HG03575 (cell line): ENCODE measurements around the gene TMEM89.
A peak's percentile ranks its signal among the peaks of the same experiment; 100 is the strongest.

Experiments used
- ATAC-seq: cut with Tn5 transposase; IDR thresholded peaks from one replicate; pipeline ENCODE4 v1.9.1; 2021; ENCODE audit not compliant: unreplicated experiment, insufficient number of reproducible peaks, low FRiP score; ENCODE audit errors: extremely low read depth

Gene TMEM89

GRCh38 chr3:48644898-48645760 is 23.6 kb upstream of the TMEM89 start:
- ATAC-seq: no peak

- ATAC-seq: no peak
Observed at GRCh38 chr3:48642605-48643004, 21.0 kb upstream of the TMEM89 start.

GRCh38 chr3:48641396-48641795 is 19.8 kb upstream of the TMEM89 start:
- ATAC-seq: no peak

- no peak for ATAC-seq
Observed at GRCh38 chr3:48639944-48640606, 18.5 kb upstream of the TMEM89 start.

GRCh38 chr3:48637305-48637704 is 15.7 kb upstream of the TMEM89 start:
- no peak for ATAC-seq

GRCh38 chr3:48636149-48636655 is 14.6 kb upstream of the TMEM89 start:
- no peak for ATAC-seq

- peak; percentile 72 for ATAC-seq
Observed at GRCh38 chr3:48635222-48636021, 13.9 kb upstream of the TMEM89 start, which contains the start of gene SLC26A6. Gene SLC26A6 (minus strand): TSS chr3:48635461. CDS start chr3:48635393, 68 bp downstream.

- no peak for ATAC-seq
Observed at GRCh38 chr3:48634661-48635221, 13.2 kb upstream of the TMEM89 start.

- no peak for ATAC-seq
Observed at GRCh38 chr3:48633743-48634142, 12.2 kb upstream of the TMEM89 start.

GRCh38 chr3:48633256-48633655 is 11.7 kb upstream of the TMEM89 start:
- ATAC-seq: no peak

GRCh38 chr3:48631516-48632448 is 10.2 kb upstream of the TMEM89 start:
- ATAC-seq: no peak

- ATAC-seq: no peak
Observed at GRCh38 chr3:48630833-48631232, 9.3 kb upstream of the TMEM89 start.

GRCh38 chr3:48630407-48630806 is 8.8 kb upstream of the TMEM89 start:
- ATAC-seq: no peak

- ATAC-seq: no peak
Observed at GRCh38 chr3:48629894-48630293, 8.3 kb upstream of the TMEM89 start.

GRCh38 chr3:48628277-48629017 is 6.9 kb upstream of the TMEM89 start:
- ATAC-seq: no peak

- no peak for ATAC-seq
Observed at GRCh38 chr3:48625600-48625999, 4.0 kb upstream of the TMEM89 start.

- no peak for ATAC-seq
Observed at GRCh38 chr3:48624767-48625166, 3.2 kb upstream of the TMEM89 start.
